CD4-positive, CD25-positive, alpha-beta regulatory T cell (primary cell): ENCODE measurements around the gene MXD3. TPM values are rescaled to one million over a fixed set of nuclear protein-coding genes. Genes with fewer than 3 reads are reported as not detected.
"Not testable (repeated sequence)": the region's sequence is repeated elsewhere in the genome, so short reads cannot be mapped to it uniquely, and the experiment has no call there.

Source experiments
- ATAC-seq, 2 donors: fragments of 150-1000 bp; cut with Tn5 transposase; one replicate each; pipeline ENCODE4 v1.10.0; 2021; ENCODE audit warnings: low read depth in 2 of 2, moderate number of reproducible peaks in 2 of 2, moderate library complexity in 1 of 2
- DNase-seq, 3 donors: peaks; one replicate each; pipeline versions ENCODE4 v3.0.0 to v3.0.0-alpha.2; 2012 to 2022; ENCODE audit warnings: mixed read lengths in 1 of 3
- H3K27ac ChIP-seq: one replicate; pipeline ENCODE4 v1.7.0; 2013; ENCODE audit warnings: mild to moderate bottlenecking, low read length; ENCODE audit not compliant: insufficient read depth, poor library complexity, severe bottlenecking
- H3K27me3 ChIP-seq: one replicate; pipeline ENCODE4 v1.7.0; 2013; ENCODE audit warnings: low read length; ENCODE audit not compliant: control insufficient read depth, insufficient read depth
- H3K36me3 ChIP-seq: one replicate; pipeline ENCODE4 v1.7.0; 2013; ENCODE audit warnings: mild to moderate bottlenecking, low read length, moderate library complexity; ENCODE audit not compliant: control insufficient read depth, insufficient read depth
- H3K4me1 ChIP-seq: 2 replicates; pipeline ENCODE4 v1.7.0; 2013; ENCODE audit warnings: mild to moderate bottlenecking, low read length; ENCODE audit not compliant: insufficient read depth, control insufficient read depth, poor library complexity, severe bottlenecking
- H3K4me3 ChIP-seq: one replicate; pipeline ENCODE4 v1.7.0; 2013; ENCODE audit warnings: low read depth, mild to moderate bottlenecking, low read length, moderate library complexity
- H3K9me3 ChIP-seq, 2 experiments: 1 replicate in 1 of 2; 2 replicates in 1 of 2; pipeline ENCODE4 v1.7.0; 2013; ENCODE audit warnings: low read length in 2 of 2, mild to moderate bottlenecking in 1 of 2, moderate library complexity in 1 of 2; ENCODE audit not compliant: control insufficient read depth in 2 of 2
- H3K27ac Mint-ChIP-seq, 3 donors: one replicate each; pipeline ENCODE4 v1.8.0; 2020 to 2022; ENCODE audit warnings: mild to moderate bottlenecking in 3 of 3, mixed read lengths in 3 of 3, moderate library complexity in 2 of 3
- H3K27me3 Mint-ChIP-seq: one replicate; pipeline ENCODE4 v1.8.0; 2022; ENCODE audit warnings: mild to moderate bottlenecking, mixed read lengths
- H3K36me3 Mint-ChIP-seq: one replicate; pipeline ENCODE4 v1.8.0; 2020; ENCODE audit warnings: mixed read lengths
- H3K4me1 Mint-ChIP-seq, 4 donors: one replicate each; pipeline ENCODE4 v1.8.0; 2020 to 2022; ENCODE audit warnings: mixed read lengths in 4 of 4, mild to moderate bottlenecking in 1 of 4
- H3K4me3 Mint-ChIP-seq, 4 donors: one replicate each; pipeline ENCODE4 v1.8.0; 2020 to 2022; ENCODE audit warnings: mild to moderate bottlenecking in 4 of 4, mixed read lengths in 4 of 4, moderate library complexity in 3 of 4
- H3K9me3 Mint-ChIP-seq, 7 donors: one replicate each; pipeline ENCODE4 v1.8.0; 2020 to 2022; ENCODE audit warnings: mixed read lengths in 7 of 7, mild to moderate bottlenecking in 3 of 7, moderate library complexity in 2 of 7
- polyA plus RNA-seq, 4 donors: library from polyadenylated mRNA; unstranded; fragments of 300-500 nt; fragmentation: Illumina TruSeq; gene quantifications; one replicate each; pipeline ENCODE4 v1.2.3, GENCODE V29; 2021
- total RNA-seq: library from RNA; stranded (reverse); gene quantifications from one replicate; pipeline ENCODE4 v1.2.3, GENCODE V29; 2022

MXD3 gene
- total and polyA plus RNA-seq, 5 donors from 2014 or later: 0.36 to 8.7 (median 0.89) TPM

DNA sequence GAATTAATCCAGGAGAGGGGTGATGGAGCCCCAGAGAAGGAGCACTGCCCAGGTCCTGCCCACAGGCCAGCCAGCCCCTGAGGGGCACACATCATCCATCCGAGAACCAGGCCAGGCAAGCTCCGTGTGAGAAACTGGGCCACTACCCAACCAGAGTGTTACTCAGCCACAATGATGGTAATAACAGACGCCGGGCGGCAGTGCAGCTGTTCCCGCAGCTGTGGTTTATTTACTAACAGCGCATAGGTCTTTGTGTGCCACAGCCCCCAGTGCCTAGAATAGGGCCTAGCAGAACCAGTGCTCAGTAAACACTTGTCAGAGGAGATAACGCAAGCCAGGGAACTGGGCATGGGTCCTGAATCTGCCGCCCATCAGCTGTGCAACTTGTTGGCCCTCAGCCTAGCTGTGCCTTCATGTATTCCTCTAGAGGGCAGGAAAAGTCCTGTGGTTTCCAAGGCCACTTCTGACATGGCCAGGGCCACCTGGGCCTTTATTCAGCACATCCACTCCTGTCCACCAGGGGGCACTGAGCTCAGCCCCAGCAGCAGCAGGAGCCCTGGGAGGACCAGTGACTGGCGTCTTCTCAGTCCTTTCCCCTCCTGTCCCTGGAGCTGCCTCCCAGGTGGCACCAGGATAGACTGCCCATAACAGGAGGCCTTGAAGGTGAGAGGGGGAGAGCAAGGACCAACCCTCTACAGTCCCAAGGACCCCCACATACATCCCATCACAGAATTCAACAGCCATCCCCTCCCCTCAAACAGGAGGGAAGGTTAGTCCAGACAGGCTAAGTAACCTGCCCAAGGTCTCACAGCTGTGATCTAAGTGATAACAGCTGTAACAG, 2.1 kb downstream of the MXD3 start:
- Mint-ChIP-seq H3K36me3 (peaks cover 12% of the 10 kb centered on the region), H3K9me3 (no peaks in the 10 kb centered on the region), H3K4me1 (peaks cover 4 to 69% (median 29%) of the 10 kb centered on the region in 4 donors), H3K4me3 (peak overlapping the region; percentile 68 to 93 (median 84)), H3K27ac (peak overlapping the region in 1 of 3 donors; percentile 15), H3K27me3 (no peaks in the 10 kb centered on the region)
- Histone ChIP-seq H3K9me3 (no peaks in the 10 kb centered on the region), H3K4me3 (no peak overlapping the region), H3K4me1 (peaks cover 51% of the 10 kb centered on the region), H3K36me3 (peaks cover 17% of the 10 kb centered on the region), H3K27me3 (no peaks in the 10 kb centered on the region), H3K27ac (no peak overlapping the region)
- DNase-seq: peak; percentile 64 to 83 (median 72)
- ATAC-seq: peak; percentile 23 to 32

- H3K4me3 ChIP-seq: no peak overlapping the region
- no peak overlapping the region for H3K27ac ChIP-seq
- DNase-seq (no peak), ATAC-seq (no peak)
- peak overlapping the region in 3 of 4 donors; percentile 27 to 88 (median 43) for H3K4me3 Mint-ChIP-seq
- H3K36me3 ChIP-seq: peaks cover 17% of the 10 kb centered on the region
- peaks cover 12% of the 10 kb centered on the region for H3K36me3 Mint-ChIP-seq
- no peaks in the 10 kb centered on the region for H3K27me3 Mint-ChIP-seq
- no peaks in the 10 kb centered on the region for H3K9me3 ChIP-seq
- no peaks in the 10 kb centered on the region for H3K27me3 ChIP-seq
- H3K4me1 Mint-ChIP-seq: peaks cover 4 to 76% (median 35%) of the 10 kb centered on the region in 4 donors
- H3K27ac Mint-ChIP-seq: no peak overlapping the region
- H3K4me1 ChIP-seq: peaks cover 58% of the 10 kb centered on the region
- H3K9me3 Mint-ChIP-seq: no peaks in the 10 kb centered on the region
These were observed 3.0 kb downstream of the MXD3 start for GRCh38 chr5:177308740-177309139.

DNA sequence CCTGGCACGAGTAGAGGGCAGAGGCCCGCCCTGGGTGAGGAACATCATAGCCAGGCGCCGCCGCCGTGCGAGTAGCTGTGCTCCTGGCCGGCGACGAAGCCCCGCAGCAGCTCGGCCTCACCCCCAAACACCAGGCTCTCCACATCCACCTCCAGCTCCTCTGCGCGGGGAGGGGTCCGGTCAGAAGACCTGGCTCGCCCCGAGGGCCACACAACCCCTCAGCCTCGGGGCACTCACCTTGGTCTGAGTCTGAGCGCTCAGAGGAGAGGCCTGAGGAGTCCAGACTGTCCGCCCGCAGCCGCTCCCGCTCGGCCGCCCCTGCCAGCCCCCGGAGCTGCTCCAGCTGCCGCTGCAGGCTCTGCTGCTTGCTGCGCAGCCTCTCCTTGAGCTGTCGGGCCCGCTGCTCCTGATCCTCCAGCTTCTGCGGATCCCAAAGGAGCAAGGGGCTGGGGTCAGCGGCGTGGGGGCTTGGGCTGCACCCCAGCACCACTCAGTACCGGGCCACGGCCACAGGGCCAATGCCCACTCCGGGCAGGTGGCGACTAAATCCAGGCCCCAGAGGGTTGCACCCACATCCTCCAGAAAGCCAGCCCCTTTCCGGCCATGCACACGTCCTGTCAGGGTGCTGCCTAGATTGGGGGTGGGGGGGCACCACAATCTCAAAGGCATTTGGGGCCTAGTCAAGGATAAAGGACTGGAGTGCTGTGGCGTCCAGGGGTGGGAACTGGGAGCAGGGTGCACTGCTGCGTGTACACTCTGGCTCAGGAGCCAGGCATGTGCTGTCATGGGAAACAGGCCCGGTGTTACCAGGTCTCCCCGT, 3.9 kb downstream of the MXD3 start:
- Mint-ChIP-seq H3K27ac (no peak overlapping the region), H3K4me3 (no peak overlapping the region), H3K27me3 (no peaks in the 10 kb centered on the region), H3K4me1 (peaks cover 4 to 71% (median 34%) of the 10 kb centered on the region in 4 donors), H3K9me3 (no peaks in the 10 kb centered on the region), H3K36me3 (peaks cover 12% of the 10 kb centered on the region)
- no peak for ATAC-seq
- Histone ChIP-seq H3K9me3 (no peaks in the 10 kb centered on the region), H3K4me3 (no peak overlapping the region), H3K27ac (no peak overlapping the region), H3K4me1 (peaks cover 60% of the 10 kb centered on the region), H3K36me3 (peaks cover 17% of the 10 kb centered on the region), H3K27me3 (no peaks in the 10 kb centered on the region)
- DNase-seq: no peak

GRCh38 chr5:177306674-177307543, 4.8 kb downstream of the MXD3 start:
- Mint-ChIP-seq H3K4me3 (peak overlapping the region; percentile 52 to 96 (median 74)), H3K27me3 (peaks cover 4% of the 10 kb centered on the region), H3K4me1 (peaks cover 4 to 73% (median 41%) of the 10 kb centered on the region in 4 donors), H3K36me3 (peaks cover 12% of the 10 kb centered on the region), H3K9me3 (no peaks in the 10 kb centered on the region), H3K27ac (peak overlapping the region in 1 of 3 donors; percentile 5)
- DNase-seq (no peak), ATAC-seq (no peak)
- H3K36me3 ChIP-seq: peaks cover 17% of the 10 kb centered on the region
- H3K4me3 ChIP-seq: no peak overlapping the region
- peaks cover 62% of the 10 kb centered on the region for H3K4me1 ChIP-seq
- H3K27me3 ChIP-seq: no peaks in the 10 kb centered on the region
- no peak overlapping the region for H3K27ac ChIP-seq
- no peaks in the 10 kb centered on the region for H3K9me3 ChIP-seq

DNA sequence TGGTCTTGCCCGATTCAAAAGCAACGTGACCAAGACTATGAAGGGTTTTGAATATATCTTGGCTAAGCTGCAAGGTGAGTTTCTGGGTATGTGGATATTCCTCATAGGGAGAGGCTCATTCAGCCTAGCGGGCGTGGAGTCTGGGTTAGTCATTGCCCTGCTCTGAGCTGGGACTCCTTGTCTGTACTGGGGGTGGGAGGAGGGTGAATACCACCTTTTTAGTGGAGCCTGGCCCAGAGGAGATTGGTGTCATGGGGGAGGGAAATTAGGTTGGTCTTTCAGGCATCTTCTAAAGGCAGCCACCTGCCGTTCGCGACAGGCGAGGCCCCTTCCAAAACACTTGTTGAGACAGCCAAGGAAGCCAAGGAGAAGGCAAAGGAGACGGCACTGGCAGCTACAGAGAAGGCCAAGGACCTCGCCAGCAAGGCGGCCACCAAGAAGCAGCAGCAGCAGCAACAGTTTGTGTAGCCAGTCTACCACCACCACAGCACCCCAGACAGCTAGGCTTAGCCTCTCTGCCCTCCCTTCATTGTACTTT, 5.5 kb downstream of the MXD3 start:
- Histone ChIP-seq H3K36me3 (peaks cover 17% of the 10 kb centered on the region), H3K4me1 (peaks cover 62% of the 10 kb centered on the region)
- H3K9me3 ChIP-seq, ATAC-seq, H3K9me3 Mint-ChIP-seq, H3K27me3 Mint-ChIP-seq, DNase-seq, H3K4me3 ChIP-seq, H3K27me3 ChIP-seq, H3K27ac ChIP-seq: not testable (repeated sequence)
- Mint-ChIP-seq H3K4me3 (peak overlapping the region; percentile 79 to 96 (median 93)), H3K27ac (peak overlapping the region in 1 of 3 donors; percentile 31), H3K4me1 (peaks cover 4 to 75% (median 47%) of the 10 kb centered on the region in 4 donors), H3K36me3 (peaks cover 12% of the 10 kb centered on the region)

GRCh38 chr5:177304392-177305119, 7.1 kb downstream of the MXD3 start:
- H3K27ac ChIP-seq: peak overlapping the region; percentile 70
- Mint-ChIP-seq H3K27ac (peak overlapping the region; percentile 91 to 95 (median 95)), H3K9me3 (no peaks in the 10 kb centered on the region), H3K36me3 (peaks cover 12% of the 10 kb centered on the region), H3K4me3 (peak overlapping the region; percentile 92 to 99 (median 95)), H3K4me1 (peaks cover 15 to 77% (median 50%) of the 10 kb centered on the region in 4 donors), H3K27me3 (peaks cover 4% of the 10 kb centered on the region)
- no peaks in the 10 kb centered on the region for H3K27me3 ChIP-seq
- peak overlapping the region; percentile 91 for H3K4me3 ChIP-seq
- ATAC-seq: no peak
- H3K4me1 ChIP-seq: peaks cover 63% of the 10 kb centered on the region
- DNase-seq: peak in 1 of 3 donors; percentile 44
- H3K36me3 ChIP-seq: peaks cover 17% of the 10 kb centered on the region
- no peaks in the 10 kb centered on the region for H3K9me3 ChIP-seq
